Activated naive CD4-positive, alpha-beta T cell treated with anti-CD3 and anti-CD28 coated beads, Interleukin-2, amount 10 ng/mL, durations not matched to agents 5 hours and 36 hours (primary cell): ENCODE data around the gene HYCC2. TPM values are rescaled to one million over a fixed set of nuclear protein-coding genes. Genes with fewer than 3 reads are reported as not detected.

ENCODE experiments used
- total RNA-seq, 2 experiments: library from RNA; stranded (reverse); gene quantifications; one replicate each; pipeline ENCODE4 v1.2.3, GENCODE V29; 2021

HYCC2 gene
- 10 to 100 TPM; 29.3 to 29.7 TPM for total RNA-seq

DNA sequence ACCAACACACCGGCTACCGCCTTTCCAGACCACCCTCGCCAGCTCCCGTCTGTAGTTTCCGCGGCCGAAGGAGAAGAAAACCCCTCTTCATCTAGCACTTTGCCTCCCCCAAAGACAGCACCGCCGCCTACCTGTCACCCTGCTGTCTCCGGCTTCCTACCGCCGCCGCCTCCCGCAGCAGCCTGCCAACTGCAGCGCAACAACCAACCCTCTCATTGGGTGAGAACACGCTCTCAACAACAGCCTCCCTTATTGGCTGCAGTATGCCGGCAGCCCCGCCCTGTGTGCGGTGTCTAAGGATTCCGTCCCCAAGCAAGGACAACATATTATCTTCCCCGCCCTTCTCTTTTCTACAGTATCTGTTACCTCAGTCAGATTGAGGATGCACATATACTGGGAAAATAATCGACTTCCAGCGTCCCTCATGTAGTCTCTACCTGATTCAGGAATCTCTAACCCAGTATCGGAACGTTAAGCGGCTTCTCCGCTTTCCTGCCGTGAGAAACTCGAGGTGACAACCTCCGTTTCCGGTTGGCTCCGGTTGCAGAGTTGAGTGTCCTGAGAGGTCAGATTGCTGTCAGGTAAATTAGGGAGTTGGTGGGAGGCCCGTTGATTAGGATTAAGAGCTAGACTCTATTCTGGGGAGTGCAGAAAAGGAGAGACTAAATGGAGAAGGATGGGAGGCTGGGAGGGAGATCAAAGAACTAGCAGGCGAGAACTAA is at the start of gene HYCC2, which contains the start of gene NDUFB3:
Gene HYCC2, minus strand, starts transcription at position 193 of the 722 bp plus-strand sequence. CDS start 47,662 bp downstream, outside the sequence.
Gene NDUFB3, plus strand, starts transcription at position 523 of the 722 bp plus-strand sequence. CDS start 6,882 bp downstream, outside the sequence.

DNA sequence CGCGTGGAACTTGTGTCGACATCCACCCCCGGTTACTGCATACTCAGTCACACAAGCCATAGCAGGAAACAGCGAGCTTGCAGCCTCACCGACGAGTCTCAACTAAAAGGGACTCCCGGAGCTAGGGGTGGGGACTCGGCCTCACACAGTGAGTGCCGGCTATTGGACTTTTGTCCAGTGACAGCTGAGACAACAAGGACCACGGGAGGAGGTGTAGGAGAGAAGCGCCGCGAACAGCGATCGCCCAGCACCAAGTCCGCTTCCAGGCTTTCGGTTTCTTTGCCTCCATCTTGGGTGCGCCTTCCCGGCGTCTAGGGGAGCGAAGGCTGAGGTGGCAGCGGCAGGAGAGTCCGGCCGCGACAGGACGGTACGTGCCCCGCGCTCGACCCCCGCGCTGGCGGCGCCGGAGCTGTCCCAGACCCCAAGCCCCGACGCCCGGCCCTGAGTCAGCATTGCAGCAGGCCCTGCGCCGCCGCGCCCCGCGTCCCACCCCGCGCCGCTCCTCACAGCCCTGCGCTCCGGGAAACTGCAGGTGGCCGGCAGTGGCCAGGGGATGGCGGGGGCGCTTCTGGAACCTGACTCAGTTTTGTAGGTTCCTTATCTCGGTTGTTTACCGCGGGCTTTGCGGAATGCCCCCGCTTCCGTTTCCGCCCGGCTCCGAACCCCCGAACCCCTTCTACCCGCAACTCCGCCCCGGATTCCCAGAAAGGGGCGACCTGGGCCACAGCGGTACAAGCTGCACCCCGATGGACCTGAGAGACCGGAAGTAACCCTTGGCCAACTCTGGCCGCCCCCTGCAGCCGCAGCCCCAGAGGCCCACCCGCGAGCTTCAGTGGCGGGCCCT is 44.9 kb upstream of the HYCC2 start, which contains the start of gene CFLAR:
Gene CFLAR, plus strand, starts transcription at position 50 of the 844 bp plus-strand sequence. CDS start 13,702 bp downstream, outside the sequence.

Other genes starting within 250 kb of the HYCC2 start
- gene CLK1, start 207.0 kb downstream of the HYCC2 start, total RNA-seq: 100 to 1,000 TPM; 130 to 139 TPM
- 10 to 100 TPM; 73.7 to 89.5 TPM for gene PPIL3, start 182.6 kb downstream of the HYCC2 start, total RNA-seq
- gene NIF3L1, start 182.3 kb downstream of the HYCC2 start, total RNA-seq: 10 to 100 TPM; 33.2 to 34.4 TPM
- gene ORC2, start 108.0 kb downstream of the HYCC2 start, total RNA-seq: 10 to 100 TPM; 42.0 to 53.7 TPM
- gene NDUFB3, start 330 bp upstream of the HYCC2 start, total RNA-seq: 100 to 1,000 TPM; 113 to 118 TPM
- gene CFLAR, start 44.5 kb upstream of the HYCC2 start, total RNA-seq: 10 to 100 TPM; 85.3 to 93.5 TPM
- gene CASP10, start 111.5 kb upstream of the HYCC2 start, total RNA-seq: 10 to 100 TPM; 58.3 to 58.9 TPM
- 10 to 100 TPM; 91.6 to 92.2 TPM for gene CASP8, start 188.9 kb upstream of the HYCC2 start, total RNA-seq